ENCODE data around the gene CDHR5.

Gene CDHR5

GRCh38 chr11:623349-623869, 1.3 kb downstream of the CDHR5 start:
- DNase-seq (ENCODE audit: low spot score), result no peak

GRCh38 chr11:621838-622237, 2.9 kb downstream of the CDHR5 start:
- DNase-seq (ENCODE audit: low spot score), result no peak

DNA sequence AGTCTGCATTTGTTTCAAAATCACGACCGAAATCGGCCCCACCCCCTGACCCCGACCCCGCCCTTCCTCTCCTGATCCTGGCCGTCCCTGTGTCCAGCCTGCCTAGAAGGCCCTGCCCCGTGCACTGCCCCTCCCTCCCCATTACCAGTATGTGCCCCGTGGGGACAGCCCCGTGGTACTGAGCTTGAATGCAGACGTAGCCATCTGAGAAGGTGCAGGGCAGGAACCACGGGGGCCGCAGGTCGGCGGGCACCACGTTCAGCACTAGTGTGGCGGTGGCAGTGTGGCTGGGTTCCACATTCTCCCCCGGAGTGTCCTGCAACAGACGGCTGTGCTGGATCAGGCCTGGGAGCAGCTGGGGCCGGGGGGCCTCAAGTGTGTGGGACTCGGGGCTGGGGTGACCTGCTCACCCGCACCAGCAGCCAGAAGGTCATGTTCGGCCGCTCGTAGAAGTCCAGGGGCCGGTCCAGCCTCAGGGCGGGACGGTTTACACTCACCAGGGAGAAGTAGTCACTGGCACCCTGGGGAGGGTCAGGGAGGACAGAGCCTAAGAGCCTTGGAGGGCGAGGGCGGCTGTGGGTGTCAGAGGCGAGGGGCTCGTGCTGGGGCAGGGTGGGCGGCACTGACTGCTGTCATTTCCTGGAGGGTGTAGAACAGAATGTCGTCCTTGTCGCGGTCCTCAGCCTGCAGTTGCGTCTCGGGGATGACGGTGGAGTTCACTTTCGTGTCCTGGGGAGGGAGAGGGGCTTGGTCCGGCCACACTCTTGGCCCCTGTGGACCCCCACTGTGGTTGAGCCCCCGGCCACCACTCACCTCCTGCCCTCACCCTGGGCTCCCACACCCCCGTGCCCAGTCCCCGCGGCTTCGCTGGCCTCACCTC, 3.6 kb downstream of the CDHR5 start:
- no peak for DNase-seq (ENCODE audit: low spot score)

DNA sequence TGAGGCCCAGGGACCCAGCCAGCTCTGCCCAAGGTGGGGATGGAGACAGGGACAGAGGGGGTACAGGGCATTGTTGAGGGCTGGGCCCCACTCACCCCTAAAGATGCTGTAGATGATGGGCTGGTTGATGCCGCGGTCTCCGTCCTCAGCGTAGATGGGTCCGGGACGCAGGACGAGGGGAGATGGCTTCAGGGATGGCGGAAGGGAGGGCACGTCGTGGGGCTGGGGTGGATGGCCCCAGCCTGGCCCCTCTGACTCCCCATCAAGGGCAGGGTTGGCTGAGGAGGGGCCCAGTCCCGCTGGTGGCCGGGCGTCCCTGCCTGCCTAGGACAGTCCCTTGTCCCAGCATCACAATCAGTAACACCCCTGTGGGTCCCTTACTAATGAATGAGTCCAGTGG, 4.6 kb downstream of the CDHR5 start:
- no peak for DNase-seq (ENCODE audit: low spot score)

GRCh38 chr11:619628-620050, 5.1 kb downstream of the CDHR5 start:
- DNase-seq (ENCODE audit: low spot score), result no peak

- DNase-seq (ENCODE audit: low spot score), result no peak
These were observed 5.7 kb downstream of the CDHR5 start for GRCh38 chr11:618856-619627.

DNA sequence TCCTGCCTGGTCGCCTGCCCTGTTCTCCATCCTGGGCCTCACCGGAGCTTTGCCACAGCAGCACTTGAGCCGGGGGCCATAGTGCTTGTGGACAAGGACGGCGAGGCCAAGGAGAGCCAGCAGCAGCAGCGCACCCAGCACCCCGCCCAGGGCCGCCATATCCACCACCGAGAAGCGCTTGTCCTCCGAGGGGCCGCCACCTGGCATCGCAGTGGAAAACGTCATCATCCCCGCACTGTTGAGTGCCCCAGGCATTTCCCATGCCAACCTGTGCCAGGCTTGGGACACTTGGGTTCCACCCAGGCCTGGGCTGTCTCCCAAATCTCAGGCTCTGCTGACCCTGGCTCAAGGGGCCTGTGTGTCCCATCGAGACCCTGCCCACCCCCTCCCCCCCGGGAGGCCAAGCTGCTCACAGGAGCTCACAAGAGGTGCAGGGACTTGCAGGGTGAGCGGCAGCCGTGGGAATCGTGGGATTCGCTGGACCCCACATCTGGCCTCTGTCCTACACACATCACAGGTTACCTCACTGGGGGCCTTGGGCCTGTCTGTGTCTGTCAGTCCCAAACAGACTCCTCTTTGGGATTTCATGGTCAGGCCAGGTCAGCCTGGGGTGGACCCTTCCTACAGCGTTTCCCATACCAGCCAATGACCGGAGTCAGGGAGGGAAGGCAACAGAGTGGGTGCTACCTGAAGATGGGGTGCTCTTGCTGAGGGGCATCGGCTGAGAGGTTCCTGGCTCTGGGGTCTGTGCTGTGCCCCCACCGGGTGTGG, 6.7 kb downstream of the CDHR5 start:
- DNase-seq (ENCODE audit: low spot score), result no peak

GRCh38 chr11:617199-617911, 7.4 kb downstream of the CDHR5 start:
- no peak for DNase-seq (ENCODE audit: low spot score)

- no peak for DNase-seq (ENCODE audit: low spot score)
These were observed 8.2 kb downstream of the CDHR5 start for GRCh38 chr11:616320-617198.

GRCh38 chr11:615504-616319, 9.0 kb downstream of the CDHR5 start, which contains the start of gene IRF7:
TSS of gene IRF7 (minus strand) at chr11:615950. CDS start at chr11:615364, 586 bp downstream.
- DNase-seq (ENCODE audit: low spot score), result peak; percentile 88

DNA sequence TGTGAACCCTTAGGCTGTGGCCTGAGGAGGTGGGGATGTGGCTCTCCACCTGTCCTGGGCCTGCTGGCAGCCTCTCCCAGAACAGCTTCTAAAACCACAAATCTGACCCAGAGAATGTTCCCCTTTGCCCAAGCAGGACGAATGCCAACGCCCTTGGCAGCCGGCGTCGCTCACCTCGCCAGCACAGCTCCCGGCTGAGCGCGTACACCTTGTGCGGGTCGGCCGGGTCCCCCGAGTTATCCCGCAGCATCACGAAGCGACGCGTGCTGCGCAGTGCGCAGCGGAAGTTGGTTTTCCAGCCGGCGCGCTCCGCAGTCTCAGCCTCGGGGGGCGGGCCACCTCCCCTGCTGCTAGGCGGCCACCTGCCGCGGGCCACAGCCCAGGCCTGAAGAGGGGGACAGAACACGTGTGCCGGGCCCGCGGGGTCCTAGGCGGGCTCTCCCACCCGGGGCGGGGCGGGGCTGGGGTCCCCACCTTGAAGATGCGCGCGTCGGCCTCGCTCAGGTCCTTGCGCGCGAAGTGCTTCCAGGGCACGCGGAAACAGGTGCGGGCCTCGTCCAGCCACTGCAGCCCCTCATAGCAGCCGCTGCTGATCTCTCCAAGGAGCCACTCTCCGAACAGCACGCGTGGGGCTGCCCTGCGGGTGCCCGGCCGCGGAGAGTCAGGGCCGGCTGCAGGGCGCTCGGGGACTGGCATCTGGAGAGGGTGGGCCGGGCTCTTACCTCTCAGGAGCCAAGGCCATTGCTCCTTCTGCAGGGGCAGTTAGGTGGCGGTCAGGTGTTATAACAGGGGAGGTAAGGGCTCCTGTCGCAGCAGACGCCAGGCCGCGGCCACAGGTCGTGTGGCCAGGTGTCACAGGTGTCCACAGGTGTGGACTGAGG, 9.9 kb downstream of the CDHR5 start:
- no peak for DNase-seq (ENCODE audit: low spot score)

- no peak for DNase-seq (ENCODE audit: low spot score)
These were observed 10.6 kb downstream of the CDHR5 start for GRCh38 chr11:614021-614622.

DNA sequence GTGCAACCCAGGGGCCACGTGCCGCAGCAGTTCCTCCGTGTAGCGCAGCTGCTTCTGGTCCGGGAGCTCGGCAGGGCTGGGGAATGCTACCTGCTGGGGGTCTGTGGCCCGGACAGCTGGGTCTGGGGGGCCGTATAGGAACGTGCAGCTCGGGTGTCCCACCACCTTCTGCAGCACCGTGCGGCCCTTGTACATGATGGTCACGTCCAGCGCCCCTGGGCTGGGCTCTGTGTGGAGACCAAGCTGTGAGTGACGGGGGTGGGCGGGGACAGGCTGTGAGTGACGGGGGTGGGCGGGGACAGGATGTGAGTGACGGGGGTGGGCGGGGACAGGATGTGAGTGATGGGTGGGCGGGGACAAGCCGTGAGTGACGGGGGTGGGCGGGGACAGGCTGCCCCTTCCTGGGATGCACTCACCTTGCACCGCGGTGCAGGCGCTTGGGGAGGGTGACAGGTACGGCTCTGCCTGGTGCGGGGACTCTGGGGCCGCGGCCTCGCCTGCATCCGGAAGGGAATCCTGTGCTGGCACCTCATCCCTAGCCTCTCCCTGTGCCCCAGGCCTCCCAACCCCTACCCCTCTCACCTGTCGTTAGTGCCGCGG, 11.3 kb downstream of the CDHR5 start:
- peak; percentile 86 for DNase-seq (ENCODE audit: low spot score)

GRCh38 chr11:612961-613300, 11.8 kb downstream of the CDHR5 start:
- DNase-seq (ENCODE audit: low spot score), result no peak

GRCh38 chr11:612201-612960, 12.4 kb downstream of the CDHR5 start:
- DNase-seq (ENCODE audit: low spot score), result no peak

GRCh38 chr11:611001-611996, 13.5 kb downstream of the CDHR5 start:
- no peak for DNase-seq (ENCODE audit: low spot score)
